Measurements from ENCODE around the gene VKORC1L1. TPM values are rescaled to one million over a fixed set of nuclear protein-coding genes. Genes with fewer than 3 reads are reported as not detected.

Gene VKORC1L1
- total and polyA plus RNA-seq, 8 donors: 3.4 to 12.0 (median 8.0) TPM

- peaks cover 0 to 7% (median 5%) of the 10 kb centered on the region in 3 donors for H3K4me1 ChIP-seq
- no peak overlapping the region for H3K4me3 ChIP-seq
- no peak overlapping the region for H3K27ac ChIP-seq
- intact Hi-C loops (cut with DNase I): no loop called here
- no peaks in the 10 kb centered on the region for H3K9me3 ChIP-seq
- WGBS, 2 donors: 27 to 30% methylated on average over 4 of the region's 4 CpGs
- FAIRE-seq (no peak), DNase-seq (no peak), ATAC-seq (peak in 1 of 4 donors; percentile 36)
- peaks cover 0 to 4% (median 0%) of the 10 kb centered on the region in 3 donors for H3K36me3 ChIP-seq
- TF ChIP-seq CTCF (IDR thresholded peaks at IDR 0.05): no peak
- no peaks in the 10 kb centered on the region for H3K27me3 ChIP-seq
These were observed 51.3 kb downstream of the VKORC1L1 start for GRCh38 chr7:65924193-65924592.

GRCh38 chr7:65925040-65925439, 52.2 kb downstream of the VKORC1L1 start:
- Histone ChIP-seq H3K9me3 (no peaks in the 10 kb centered on the region), H3K27ac (no peak overlapping the region), H3K36me3 (no peaks in the 10 kb centered on the region), H3K4me1 (peaks cover 0 to 7% (median 5%) of the 10 kb centered on the region in 3 donors), H3K4me3 (no peak overlapping the region), H3K27me3 (no peaks in the 10 kb centered on the region)
- ATAC-seq (no peak), FAIRE-seq (no peak), DNase-seq (no peak)
- intact Hi-C loops (cut with DNase I): no loop called here
- WGBS, 2 donors: 77 to 82% methylated on average over 3 of the region's 3 CpGs
- no peak for TF ChIP-seq CTCF (IDR thresholded peaks at IDR 0.05)

- no peak for FAIRE-seq
- Histone ChIP-seq H3K36me3 (no peaks in the 10 kb centered on the region), H3K4me3 (no peak overlapping the region), H3K27me3 (no peaks in the 10 kb centered on the region), H3K4me1 (peaks cover 0 to 7% (median 5%) of the 10 kb centered on the region in 3 donors), H3K9me3 (no peaks in the 10 kb centered on the region), H3K27ac (no peak overlapping the region)
- intact Hi-C loops (cut with DNase I): no loop called here
- no peak for ATAC-seq
- DNase-seq: no peak
- TF ChIP-seq CTCF (IDR thresholded peaks at IDR 0.05): no peak
These were observed 53.7 kb downstream of the VKORC1L1 start for GRCh38 chr7:65926588-65926987.

- Histone ChIP-seq H3K27ac (no peak overlapping the region), H3K27me3 (no peaks in the 10 kb centered on the region), H3K9me3 (no peaks in the 10 kb centered on the region), H3K4me1 (peaks cover 0 to 7% (median 5%) of the 10 kb centered on the region in 3 donors), H3K36me3 (no peaks in the 10 kb centered on the region), H3K4me3 (no peak overlapping the region)
- ATAC-seq (peak in 2 of 4 donors; percentile 28 to 58), DNase-seq (no peak), FAIRE-seq (no peak)
- 58 to 64% methylated on average over 6 of the region's 6 CpGs for WGBS, 2 donors
- intact Hi-C loops (cut with DNase I): no loop called here
- no peak for TF ChIP-seq CTCF (IDR thresholded peaks at IDR 0.05)
These were observed 54.9 kb downstream of the VKORC1L1 start for GRCh38 chr7:65927489-65928448.

GRCh38 chr7:65931685-65932084, 58.8 kb downstream of the VKORC1L1 start:
- H3K36me3 ChIP-seq: no peaks in the 10 kb centered on the region
- no peak overlapping the region for H3K4me3 ChIP-seq
- 92 to 96% methylated on average over 4 of the region's 4 CpGs for WGBS, 2 donors
- no peak overlapping the region for H3K27ac ChIP-seq
- H3K4me1 ChIP-seq: no peaks in the 10 kb centered on the region
- intact Hi-C loops (cut with DNase I): no loop called here
- FAIRE-seq (no peak), DNase-seq (no peak), ATAC-seq (no peak)
- no peaks in the 10 kb centered on the region for H3K27me3 ChIP-seq
- no peaks in the 10 kb centered on the region for H3K9me3 ChIP-seq
- TF ChIP-seq CTCF (IDR thresholded peaks at IDR 0.05): no peak
